NCI-H2196 (cell line): Measurements from ENCODE around the gene CCDC85B.

Experiments used
- DNase-seq: peaks from one replicate; lab custom pipeline; 2025; ENCODE audit not compliant: unreplicated experiment; lab: John Stamatoyannopoulos, UW

Gene CCDC85B

DNA sequence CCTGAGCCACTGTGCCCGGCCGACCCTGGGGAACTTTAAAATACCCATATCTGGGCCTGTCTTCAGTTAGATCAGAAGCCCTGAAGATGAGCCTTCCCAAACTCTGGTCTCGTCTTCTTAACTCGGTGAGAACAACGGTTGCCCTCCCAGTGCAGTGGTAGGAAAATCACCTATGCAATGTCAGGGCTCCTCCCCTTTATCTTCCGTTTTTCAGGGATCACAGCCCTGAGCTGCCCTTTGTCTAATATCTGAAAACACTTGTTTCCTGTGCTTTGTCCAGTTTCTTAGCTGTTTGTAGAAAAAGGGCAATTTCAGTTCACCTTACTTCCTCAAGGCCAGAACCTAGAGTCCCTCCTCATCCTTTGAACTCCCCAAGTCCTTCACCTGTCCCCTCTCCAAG lies 38.2 kb downstream of the CCDC85B start:
- DNase-seq, result no peak

DNA sequence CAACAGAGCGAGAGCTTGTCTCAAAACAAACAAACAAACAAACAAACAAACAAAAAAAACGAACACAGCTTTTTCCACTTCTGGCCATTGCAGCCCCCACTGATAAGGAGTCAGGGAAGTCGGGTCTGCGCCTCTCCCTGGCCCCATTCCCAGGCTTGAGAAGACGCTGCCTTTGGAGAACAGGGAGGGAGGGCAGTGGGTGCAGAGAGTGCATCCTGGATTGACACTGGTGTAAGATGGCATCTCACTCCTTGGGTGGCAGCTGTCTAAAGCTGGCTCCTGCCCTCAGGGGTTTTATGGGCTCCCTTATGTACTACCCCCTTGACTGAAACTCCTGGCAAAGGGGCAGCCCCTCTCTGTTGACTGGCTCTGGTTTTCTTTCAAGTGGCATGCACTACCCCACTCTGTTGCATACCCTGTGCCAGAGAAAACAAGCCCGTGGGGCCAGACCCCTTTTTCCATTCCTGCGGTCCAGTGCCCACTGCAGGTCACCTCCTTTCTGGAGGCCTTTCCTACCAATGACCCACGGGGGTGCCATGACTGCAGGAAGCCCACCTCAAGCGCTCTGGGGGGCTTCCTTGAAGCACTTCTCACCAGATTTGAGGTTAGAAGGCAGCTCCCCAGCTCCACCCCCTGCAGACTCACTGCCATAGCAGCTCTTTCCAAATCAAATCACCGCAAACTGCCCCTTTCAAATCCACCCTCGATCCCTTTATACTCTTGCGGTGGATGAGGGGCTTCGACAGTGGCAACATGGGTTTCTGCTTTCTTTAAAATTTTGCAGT lies 41.5 kb downstream of the CCDC85B start:
- DNase-seq, result no peak

DNA sequence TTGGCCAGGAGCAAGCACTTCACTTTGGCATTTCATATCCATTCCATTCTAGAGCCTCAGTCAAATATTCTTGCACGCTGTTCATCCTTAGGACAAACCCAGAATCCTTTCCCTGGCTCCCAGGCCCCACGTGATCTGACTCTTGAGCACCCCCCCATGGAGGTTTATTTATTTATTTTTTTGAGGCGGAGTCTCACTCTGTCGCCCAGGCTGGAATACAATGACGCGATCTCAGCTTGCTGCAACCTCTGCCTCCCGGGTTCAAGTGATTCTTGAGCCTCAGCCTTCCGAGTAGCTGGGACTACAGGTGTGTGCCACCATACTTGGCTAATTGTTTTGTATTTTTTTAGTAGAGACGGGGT lies 42.1 kb downstream of the CCDC85B start:
- DNase-seq, result no peak

DNA sequence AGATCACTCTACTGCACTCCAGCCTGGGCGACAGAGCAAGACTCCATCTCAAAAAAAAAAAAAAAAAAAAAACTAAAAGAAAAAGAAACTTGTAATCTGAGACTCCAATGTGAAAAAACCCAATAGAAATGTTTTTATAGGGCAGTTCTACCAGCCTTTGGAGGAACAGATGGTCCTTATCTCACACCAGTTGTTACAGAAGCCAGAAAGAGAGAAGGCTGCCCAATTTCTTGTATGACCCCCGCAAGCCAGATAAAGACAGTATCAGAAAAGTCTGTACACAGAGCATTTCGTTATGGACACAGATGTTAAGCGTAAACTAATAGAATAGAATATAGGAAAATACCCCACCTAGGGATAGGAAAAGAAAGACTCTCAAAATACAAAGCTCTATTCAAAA lies 43.5 kb downstream of the CCDC85B start:
- DNase-seq, result no peak

DNA sequence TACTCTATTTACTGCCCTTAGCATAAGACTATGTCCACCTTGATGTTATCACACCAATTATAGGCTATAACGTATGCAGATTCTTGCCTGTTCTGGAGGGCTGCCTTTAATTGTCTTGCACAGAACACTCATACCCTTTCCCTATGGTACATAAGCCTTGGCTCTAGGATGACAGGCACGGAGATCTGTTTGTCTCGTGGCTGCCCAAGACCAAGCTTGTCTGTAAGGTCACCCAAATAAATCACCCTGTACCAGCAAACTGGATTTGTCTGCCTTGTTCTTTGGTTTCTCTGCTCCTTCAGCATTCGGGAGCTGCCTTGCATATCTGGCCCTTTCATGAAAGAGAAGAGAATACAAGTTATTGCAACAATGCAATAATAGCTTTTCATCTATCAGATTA lies 47.3 kb downstream of the CCDC85B start:
- DNase-seq, result no peak
